ENCODE measurements around the gene CANT1. TPM values are rescaled to one million over a fixed set of nuclear protein-coding genes. Genes with fewer than 3 reads are reported as not detected.
A peak's percentile ranks its signal among the peaks of the same experiment; 100 is the strongest.

CANT1 gene
- polyA plus RNA-seq (2013), result 60.8 and 62.9 TPM in 2 replicates

- Histone ChIP-seq H3K4me2 (ENCODE audit: low read length) (peak within 1 kb of the TSS; percentile 88), H3K79me2 (ENCODE audit: control insufficient read depth, insufficient read depth, low read length, poor library complexity) (peaks cover 17% of the 10 kb centered on the region), H3K4me1 (ENCODE audit: control insufficient read depth in 1 of 2, insufficient read depth in 2 of 2, low read length in 2 of 2) (peaks cover 24 to 33% of the 10 kb centered on the region in 2 experiments), H3K27ac (ENCODE audit: low read depth, low read length) (peak within 1 kb of the TSS; percentile 58), H4K91ac (ENCODE audit: low read depth, low read length) (peak within 1 kb of the TSS; percentile 99), H4K8ac (ENCODE audit: low read depth, low read length) (peak within 1 kb of the TSS; percentile 98), H3K14ac (ENCODE audit: low read length) (peak within 1 kb of the TSS; percentile 99), H4K12ac (ENCODE audit: low read depth, low read length) (peak within 1 kb of the TSS; percentile 89), H3K4ac (ENCODE audit: low read depth, low read length) (peak within 1 kb of the TSS; percentile 99), H3K23ac (ENCODE audit: low read length) (no peak within 1 kb of the TSS), H3K36me3 (ENCODE audit: control insufficient read depth in 1 of 2, insufficient read depth in 2 of 2, low read length in 2 of 2) (peaks cover 7% of the 10 kb centered on the region in 2 experiments), H3K18ac (ENCODE audit: low read length) (peak within 1 kb of the TSS; percentile 99), H3K79me1 (ENCODE audit: low read length) (peaks cover 18% of the 10 kb centered on the region), H3K4me3 (ENCODE audit: low read depth, low read length) (peak within 1 kb of the TSS; percentile 95), H3K27me3 (ENCODE audit: insufficient read depth, low read length) (no peaks in the 10 kb centered on the region), H2BK120ac (ENCODE audit: insufficient read depth, low read length, poor library complexity) (peak within 1 kb of the TSS; percentile 95), H3K9ac (ENCODE audit: low read length) (peak within 1 kb of the TSS; percentile 87), H3K9me3 (ENCODE audit: insufficient read depth, low read depth, low read length) (peaks cover 5% of the 10 kb centered on the region), H2AFZ (ENCODE audit: insufficient read depth, low read length, poor library complexity) (peak within 1 kb of the TSS; percentile 92), H2AK5ac (ENCODE audit: low read length) (peak within 1 kb of the TSS; percentile 98), H2BK12ac (ENCODE audit: low read length) (peak within 1 kb of the TSS; percentile 95), H2BK5ac (ENCODE audit: low read depth, low read length, poor library complexity) (peak within 1 kb of the TSS; percentile 93)
- WGBS (ENCODE audit: extremely low coverage, insufficient coverage, insufficient read length), result no CpG with 5 or more reads among the region's 73 CpGs
- DNase-seq, result peak; percentile 77 to 90
These were observed at the start of gene CANT1 for GRCh38 chr17:79009397-79010303. Gene CANT1, minus strand, starts transcription at chr17:79009764. Its CDS starts 12,142 bp downstream, at chr17:78997622.

DNA sequence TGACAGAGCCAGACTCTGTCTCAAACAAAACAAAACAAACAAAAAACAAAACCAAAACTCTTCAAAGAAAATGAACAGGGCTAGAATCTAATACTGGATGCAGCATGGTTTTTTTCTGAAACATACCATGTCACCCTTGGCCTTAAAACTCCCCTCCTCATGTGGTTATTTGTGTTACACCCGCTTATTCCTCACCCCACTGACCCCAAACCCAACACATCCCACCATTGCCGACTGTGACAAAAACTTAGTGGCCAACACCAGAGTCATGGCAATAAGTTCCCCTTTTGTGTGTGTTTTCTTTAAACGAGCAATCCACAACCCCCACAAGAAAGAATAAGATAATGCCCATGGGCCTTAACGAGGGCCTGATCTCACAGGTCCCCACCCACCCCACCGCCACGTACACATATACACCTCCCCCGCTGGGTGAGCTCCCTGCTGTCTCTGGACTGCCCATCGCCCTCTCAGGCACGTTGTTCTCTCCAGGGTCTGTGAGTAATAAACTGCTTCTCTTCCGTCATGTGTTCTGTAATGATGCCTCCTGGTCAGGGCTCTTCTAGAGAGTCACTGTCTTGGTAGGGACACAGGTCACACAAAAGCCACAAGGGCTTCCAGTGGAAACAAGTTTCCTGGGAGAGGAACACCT, 48.3 kb upstream of the CANT1 start:
- no peak overlapping the region for H3K4me2 ChIP-seq (ENCODE audit: low read length)
- H2AK5ac ChIP-seq (ENCODE audit: low read length), result no peak overlapping the region
- no peak overlapping the region for H2AFZ ChIP-seq (ENCODE audit: insufficient read depth, low read length, poor library complexity)
- DNase-seq, result peak in 1 of 2 donors; percentile 6
- H3K36me3 ChIP-seq (ENCODE audit: control insufficient read depth in 1 of 2, insufficient read depth in 2 of 2, low read length in 2 of 2), result no peaks in the 10 kb centered on the region
- H3K79me1 ChIP-seq (ENCODE audit: low read length), result no peaks in the 10 kb centered on the region
- H2BK5ac ChIP-seq (ENCODE audit: low read depth, low read length, poor library complexity), result no peak overlapping the region
- no peak overlapping the region for H3K4me3 ChIP-seq (ENCODE audit: low read depth, low read length)
- H2BK12ac ChIP-seq (ENCODE audit: low read length), result no peak overlapping the region
- no peak overlapping the region for H3K27ac ChIP-seq (ENCODE audit: low read depth, low read length)
- no CpG with 5 or more reads among the region's 10 CpGs for WGBS (ENCODE audit: extremely low coverage, insufficient coverage, insufficient read length)
- no peak overlapping the region for H2BK120ac ChIP-seq (ENCODE audit: insufficient read depth, low read length, poor library complexity)
- peaks cover 7% of the 10 kb centered on the region for H3K9me3 ChIP-seq (ENCODE audit: insufficient read depth, low read depth, low read length)
- no peak overlapping the region for H3K4ac ChIP-seq (ENCODE audit: low read depth, low read length)
- H3K18ac ChIP-seq (ENCODE audit: low read length), result no peak overlapping the region
- no peak overlapping the region for H4K91ac ChIP-seq (ENCODE audit: low read depth, low read length)
- H3K9ac ChIP-seq (ENCODE audit: low read length), result no peak overlapping the region
- no peaks in the 10 kb centered on the region for H3K4me1 ChIP-seq (ENCODE audit: control insufficient read depth in 1 of 2, insufficient read depth in 2 of 2, low read length in 2 of 2)
- no peak overlapping the region for H3K14ac ChIP-seq (ENCODE audit: low read length)
- no peaks in the 10 kb centered on the region for H3K79me2 ChIP-seq (ENCODE audit: control insufficient read depth, insufficient read depth, low read length, poor library complexity)
- H3K27me3 ChIP-seq (ENCODE audit: insufficient read depth, low read length), result no peaks in the 10 kb centered on the region
- H3K23ac ChIP-seq (ENCODE audit: low read length), result no peak overlapping the region
- no peak overlapping the region for H4K12ac ChIP-seq (ENCODE audit: low read depth, low read length)
- H4K8ac ChIP-seq (ENCODE audit: low read depth, low read length), result no peak overlapping the region

- Histone ChIP-seq H3K9me3 (ENCODE audit: insufficient read depth, low read depth, low read length) (peaks cover 7% of the 10 kb centered on the region), H3K27me3 (ENCODE audit: insufficient read depth, low read length) (no peaks in the 10 kb centered on the region), H3K4me3 (ENCODE audit: low read depth, low read length) (no peak overlapping the region), H2BK120ac (ENCODE audit: insufficient read depth, low read length, poor library complexity) (no peak overlapping the region), H3K79me1 (ENCODE audit: low read length) (no peaks in the 10 kb centered on the region), H4K8ac (ENCODE audit: low read depth, low read length) (no peak overlapping the region), H3K18ac (ENCODE audit: low read length) (no peak overlapping the region), H3K9ac (ENCODE audit: low read length) (no peak overlapping the region), H4K12ac (ENCODE audit: low read depth, low read length) (no peak overlapping the region), H3K23ac (ENCODE audit: low read length) (no peak overlapping the region), H4K91ac (ENCODE audit: low read depth, low read length) (no peak overlapping the region), H3K4me1 (ENCODE audit: control insufficient read depth in 1 of 2, insufficient read depth in 2 of 2, low read length in 2 of 2) (no peaks in the 10 kb centered on the region), H2AFZ (ENCODE audit: insufficient read depth, low read length, poor library complexity) (no peak overlapping the region), H3K4me2 (ENCODE audit: low read length) (no peak overlapping the region), H3K14ac (ENCODE audit: low read length) (no peak overlapping the region), H3K36me3 (ENCODE audit: control insufficient read depth in 1 of 2, insufficient read depth in 2 of 2, low read length in 2 of 2) (no peaks in the 10 kb centered on the region), H2BK12ac (ENCODE audit: low read length) (no peak overlapping the region), H3K4ac (ENCODE audit: low read depth, low read length) (no peak overlapping the region), H3K79me2 (ENCODE audit: control insufficient read depth, insufficient read depth, low read length, poor library complexity) (no peaks in the 10 kb centered on the region), H2AK5ac (ENCODE audit: low read length) (no peak overlapping the region), H3K27ac (ENCODE audit: low read depth, low read length) (no peak overlapping the region), H2BK5ac (ENCODE audit: low read depth, low read length, poor library complexity) (no peak overlapping the region)
- WGBS (ENCODE audit: extremely low coverage, insufficient coverage, insufficient read length), result no CpG with 5 or more reads among the region's 5 CpGs
- DNase-seq, result peak in 1 of 2 donors; percentile 10
These were observed 45.6 kb upstream of the CANT1 start for GRCh38 chr17:79055197-79055596.

DNA sequence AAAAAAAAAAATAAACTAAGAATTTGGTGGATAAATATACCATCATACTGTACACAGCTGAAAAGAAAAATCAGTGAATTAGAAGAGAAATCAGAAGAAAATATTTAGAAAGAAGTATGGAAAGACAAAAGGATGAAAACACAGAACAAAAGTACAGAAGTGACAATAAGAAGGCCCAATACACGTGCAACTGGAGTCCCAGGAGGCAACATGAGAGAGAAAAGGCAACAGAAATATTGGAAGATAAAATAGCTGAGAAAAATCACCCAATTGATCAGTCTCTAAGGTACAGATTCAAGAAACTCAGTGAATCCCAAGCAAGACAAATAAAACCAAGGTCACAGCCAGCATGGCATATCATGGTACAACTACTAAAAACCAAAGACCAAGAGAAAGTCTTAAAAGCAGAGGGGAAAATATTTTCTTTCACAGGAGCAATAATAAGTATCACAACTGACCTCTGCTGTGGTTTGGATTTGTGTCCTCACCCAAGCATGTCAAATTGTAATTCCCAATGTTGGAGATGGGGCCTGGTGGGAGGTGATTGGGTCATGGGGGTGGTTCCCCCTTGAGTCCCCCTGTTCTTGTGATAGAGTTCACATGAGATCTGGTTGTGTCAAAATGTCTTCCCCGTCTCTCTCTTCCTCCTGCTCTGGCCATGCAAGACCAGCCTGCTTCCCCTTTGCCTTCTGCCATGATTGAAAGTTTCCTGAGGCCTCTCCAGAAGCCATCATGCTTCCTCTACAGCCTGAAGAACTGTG, 44.8 kb upstream of the CANT1 start:
- H2BK120ac ChIP-seq (ENCODE audit: insufficient read depth, low read length, poor library complexity), result no peak overlapping the region
- no peak overlapping the region for H2AK5ac ChIP-seq (ENCODE audit: low read length)
- no peak for DNase-seq
- no peak overlapping the region for H2BK5ac ChIP-seq (ENCODE audit: low read depth, low read length, poor library complexity)
- H3K4me3 ChIP-seq (ENCODE audit: low read depth, low read length), result no peak overlapping the region
- H4K8ac ChIP-seq (ENCODE audit: low read depth, low read length), result no peak overlapping the region
- no peak overlapping the region for H3K27ac ChIP-seq (ENCODE audit: low read depth, low read length)
- no CpG with 5 or more reads among the region's 2 CpGs for WGBS (ENCODE audit: extremely low coverage, insufficient coverage, insufficient read length)
- H3K23ac ChIP-seq (ENCODE audit: low read length), result no peak overlapping the region
- no peak overlapping the region for H4K12ac ChIP-seq (ENCODE audit: low read depth, low read length)
- H2BK12ac ChIP-seq (ENCODE audit: low read length), result no peak overlapping the region
- H3K18ac ChIP-seq (ENCODE audit: low read length), result no peak overlapping the region
- no peak overlapping the region for H4K91ac ChIP-seq (ENCODE audit: low read depth, low read length)
- no peak overlapping the region for H3K9ac ChIP-seq (ENCODE audit: low read length)
- H3K4me2 ChIP-seq (ENCODE audit: low read length), result no peak overlapping the region
- H3K4ac ChIP-seq (ENCODE audit: low read depth, low read length), result no peak overlapping the region
- no peaks in the 10 kb centered on the region for H3K27me3 ChIP-seq (ENCODE audit: insufficient read depth, low read length)
- H3K4me1 ChIP-seq (ENCODE audit: control insufficient read depth in 1 of 2, insufficient read depth in 2 of 2, low read length in 2 of 2), result no peaks in the 10 kb centered on the region
- peaks cover 10% of the 10 kb centered on the region for H3K9me3 ChIP-seq (ENCODE audit: insufficient read depth, low read depth, low read length)
- H3K14ac ChIP-seq (ENCODE audit: low read length), result no peak overlapping the region
- H3K79me2 ChIP-seq (ENCODE audit: control insufficient read depth, insufficient read depth, low read length, poor library complexity), result no peaks in the 10 kb centered on the region
- H3K79me1 ChIP-seq (ENCODE audit: low read length), result no peaks in the 10 kb centered on the region
- H3K36me3 ChIP-seq (ENCODE audit: control insufficient read depth in 1 of 2, insufficient read depth in 2 of 2, low read length in 2 of 2), result no peaks in the 10 kb centered on the region
- H2AFZ ChIP-seq (ENCODE audit: insufficient read depth, low read length, poor library complexity), result no peak overlapping the region
